Right lobe of liver (tissue), 6 donors: ENCODE results near the gene C5. TPM values are rescaled to one million over a fixed set of nuclear protein-coding genes. Genes with fewer than 3 reads are reported as not detected.
A peak's percentile ranks its signal among the peaks of the same experiment; 100 is the strongest.
"Not testable (repeated sequence)": the region's sequence is repeated elsewhere in the genome, so short reads cannot be mapped to it uniquely, and the experiment has no call there.

Experiments
- ATAC-seq, 4 donors: fragments of 200-7000 bp; cut with Tn5 transposase; one replicate each; pipeline ENCODE4 v1.9.1; 2020; ENCODE audit warnings: mild to moderate bottlenecking in 4 of 4, moderate library complexity in 4 of 4
- DNase-seq, 3 donors: peaks; one replicate each; pipeline ENCODE4 v3.0.0-alpha.2; 2020
- H3K27ac ChIP-seq, 3 donors: fragments of 200-600 bp; one replicate each; pipeline ENCODE4 v1.8.0; 2022
- H3K27me3 ChIP-seq, 2 donors: fragments of 200-600 bp; one replicate each; pipeline ENCODE4 v1.8.0; 2022
- H3K36me3 ChIP-seq, 4 donors: fragments of 200-600 bp; sonication (generic) in 1 of 4; one replicate each; pipeline versions ENCODE4 v1.5.1 to v1.8.0; 2017 to 2022; ENCODE audit warnings: control low read depth in 1 of 4
- H3K4me1 ChIP-seq, 4 donors: fragments of 200-600 bp; sonication (generic) in 1 of 4; one replicate each; pipeline versions ENCODE4 v1.5.1 to v1.8.0; 2017 to 2022; ENCODE audit warnings: control low read depth in 1 of 4
- H3K4me3 ChIP-seq, 3 donors: fragments of 200-600 bp; one replicate each; pipeline ENCODE4 v1.8.0; 2022
- H3K9me3 ChIP-seq, 4 donors: fragments of 200-600 bp; sonication (generic) in 1 of 4; one replicate each; pipeline versions ENCODE4 v1.5.1 to v1.8.0; 2017 to 2022; ENCODE audit warnings: control low read depth in 1 of 4
- CTCF ChIP-seq, 4 donors: fragments of 200-600 bp in 3 of 4; fragments of 450-650 bp in 1 of 4; IDR thresholded peaks; one replicate each; pipeline versions ENCODE4 v1.5.1 to v1.8.0; 2016 to 2022; ENCODE audit warnings: antibody characterized with exemption in 4 of 4, mild to moderate bottlenecking in 2 of 4
- POLR2A ChIP-seq: fragments of 450-650 bp; IDR thresholded peaks from one replicate; pipeline ENCODE4 v1.6.1; 2017; ENCODE audit warnings: antibody characterized with exemption, mild to moderate bottlenecking
- WGBS: methylation state at CpG from one replicate; pipeline ENCODE4 v1.1.6; 2018; ENCODE audit warnings: low coverage, low lambda C conversion rate; ENCODE audit not compliant: insufficient coverage; ENCODE audit errors: missing lambda C conversion rate; 5-methylcytosine and 5-hydroxymethylcytosine counted together
- intact Hi-C, 2 donors: fragments of 100-400 bp; cut with DNase I; formaldehyde crosslinking; loops; one replicate each; pipeline versions ENCODE4 v1.11.2 to v1.14.1; 2022
- total RNA-seq, 6 experiments: library from RNA; depleted of rRNA in 2 of 6; stranded (reverse); fragments of >200 nt in 2 of 6; fragmentation: NEBNext Ultra II Directional in 3 of 6; extraction: Animal tissue kit (Norgen Biotek cat#: 25700) in 3 of 6; gene quantifications; one replicate each; pipeline versions ENCODE4 v1.1.0 to v1.2.4, GENCODE V29; 2016 to 2023
- donor health status: DM: no; HTN: yes; CAD: no.
- donor health status: DM: no; HTN: no; CAD: no.
- donor health status: DM: no; HTN: no; CAD: no.
- donor health status: DM: no; HTN: yes; CAD: no.
- donor health status: DM: no; HTN: yes; CAD: no.

Gene C5
- total RNA-seq, 6 experiments from 2014 or later = 251 to 616 (median 411) TPM

GRCh38 chr9:121048175-121048574 lies 1.9 kb downstream of the C5 start:
- H3K27ac ChIP-seq = peak overlapping the region; percentile 1 to 89 (median 9)
- no peaks in the 10 kb centered on the region for H3K27me3 ChIP-seq
- H3K4me3 ChIP-seq = peak overlapping the region; percentile 36 to 60 (median 58)
- intact Hi-C loops = no loop called here
- TF ChIP-seq POLR2A = no peak
- no peak for TF ChIP-seq CTCF (IDR thresholded peaks at IDR 0.05)
- 33% methylated on average over 2 of the region's 2 CpGs for WGBS
- H3K9me3 ChIP-seq = no peaks in the 10 kb centered on the region
- DNase-seq (no peak), ATAC-seq (peak in 3 of 4 donors; percentile 10 to 52 (median 33))
- H3K36me3 ChIP-seq = peaks cover 0 to 25% (median 0%) of the 10 kb centered on the region in 4 donors
- H3K4me1 ChIP-seq = peaks cover 0 to 13% (median 3%) of the 10 kb centered on the region in 4 donors

GRCh38 chr9:121038804-121039203 lies 11.3 kb downstream of the C5 start:
- Histone ChIP-seq H3K36me3 (peaks cover 0 to 91% (median 31%) of the 10 kb centered on the region in 4 donors), H3K27ac (no peak overlapping the region), H3K9me3 (no peaks in the 10 kb centered on the region), H3K4me1 (no peaks in the 10 kb centered on the region), H3K4me3 (no peak overlapping the region), H3K27me3 (no peaks in the 10 kb centered on the region)
- DNase-seq = no peak
- TF ChIP-seq POLR2A = no peak
- TF ChIP-seq CTCF (IDR thresholded peaks at IDR 0.05) = no peak
- ATAC-seq = peak in 1 of 4 donors; percentile 13
- intact Hi-C loops = loop anchor here in 1 of 2 donors (5.0 kb wide), 1 partner anchor 77 kb away; no protein-coding TSS in a partner anchor

GRCh38 chr9:121038362-121038761 lies 11.7 kb downstream of the C5 start:
- H3K4me1 ChIP-seq = no peaks in the 10 kb centered on the region

GRCh38 chr9:121035717-121036116 lies 14.4 kb downstream of the C5 start:
- H3K36me3 ChIP-seq = peaks cover 0 to 96% (median 39%) of the 10 kb centered on the region in 4 donors
- not testable (repeated sequence) for H3K27me3 ChIP-seq

More at GRCh38 chr9:121038362-121038761, 11.7 kb downstream of the C5 start:
- no peak for DNase-seq
- no peaks in the 10 kb centered on the region for H3K9me3 ChIP-seq
- H3K27ac ChIP-seq = no peak overlapping the region
- ATAC-seq = no peak
- no peak overlapping the region for H3K4me3 ChIP-seq
- WGBS = 94% methylated on average over 2 of the region's 2 CpGs
- intact Hi-C loops = loop anchor here in 1 of 2 donors (5.0 kb wide), 1 partner anchor 76 kb away; no protein-coding TSS in a partner anchor
- TF ChIP-seq CTCF (IDR thresholded peaks at IDR 0.05) (no peak), POLR2A (no peak)
- H3K36me3 ChIP-seq = peaks cover 0 to 93% (median 33%) of the 10 kb centered on the region in 4 donors
- no peaks in the 10 kb centered on the region for H3K27me3 ChIP-seq

GRCh38 chr9:121034529-121034928 lies 15.5 kb downstream of the C5 start:
- intact Hi-C loops = no loop called here
- Histone ChIP-seq H3K4me1 (peaks cover 0 to 21% (median 0%) of the 10 kb centered on the region in 4 donors), H3K9me3 (no peaks in the 10 kb centered on the region), H3K27ac (no peak overlapping the region), H3K27me3 (no peaks in the 10 kb centered on the region), H3K36me3 (peaks cover 0 to 97% (median 41%) of the 10 kb centered on the region in 4 donors), H3K4me3 (no peak overlapping the region)
- WGBS = 83% methylated on average over 2 of the region's 2 CpGs
- DNase-seq = no peak
- ATAC-seq = no peak
- TF ChIP-seq POLR2A (no peak), CTCF (IDR thresholded peaks at IDR 0.05) (no peak)

More at GRCh38 chr9:121035717-121036116, 14.4 kb downstream of the C5 start:
- H3K4me3 ChIP-seq, DNase-seq, H3K4me1 ChIP-seq, H3K9me3 ChIP-seq, H3K27ac ChIP-seq: not testable (repeated sequence)
- peak in 1 of 4 donors; percentile 22 for ATAC-seq
- intact Hi-C loops = loop anchor here in 1 of 2 donors (5.0 kb wide), 1 partner anchor 73 kb away; no protein-coding TSS in a partner anchor
